SK-N-SH (cell line): ENCODE data around the gene CFAP70. TPM values are rescaled to one million over a fixed set of nuclear protein-coding genes. Genes with fewer than 3 reads are reported as not detected.
A peak's percentile ranks its signal among the peaks of the same experiment; 100 is the strongest.

Source experiments
- CTCF ChIA-PET: fragments of 300-600, 350-600 bp; formaldehyde crosslinking; extraction: SDS; loops from one replicate; lab custom pipeline; 2021; lab: Yijun Ruan, JAX
- POLR2A ChIA-PET: fragments of 350-600 bp; sonication (Branson Sonifier 250); formaldehyde crosslinking; extraction: SDS; loops from one replicate; lab custom pipeline; 2020; ENCODE audit warnings: antibody characterized with exemption, inconsistent platforms; lab: Yijun Ruan, JAX
- DNase-seq: peaks from one replicate; pipeline ENCODE4 v3.0.0; 2012
- H2AFZ ChIP-seq: fragments of 200-600 bp; sonication (generic); 2 replicates; pipeline ENCODE4 v1.8.1; 2016; ENCODE audit warnings: antibody characterized with exemption, mild to moderate bottlenecking, low read depth
- H3F3A ChIP-seq: fragments of 200-600 bp; sonication (generic); replicated peaks from 2 replicates; pipeline ENCODE3; 2016; ENCODE audit warnings: antibody characterized with exemption, mild to moderate bottlenecking; ENCODE audit not compliant: insufficient read depth
- H3K27ac ChIP-seq, 2 experiments: fragments of 200-500 bp in 1 of 2; fragments of 200-600 bp in 1 of 2; sonication (Bioruptor generic) in 1 of 2; sonication (generic), shearing (Covaris generic) in 1 of 2; 2 replicates each; pipeline versions ENCODE4 v1.5.1 to v1.6.1; 2014 to 2016; ENCODE audit warnings: low read depth in 2 of 2, inconsistent platforms in 1 of 2, low read length in 1 of 2, mild to moderate bottlenecking in 1 of 2, mixed read lengths in 1 of 2
- H3K27me3 ChIP-seq: fragments of 200-600 bp; sonication (generic), shearing (Covaris generic); 2 replicates; pipeline ENCODE4 v1.6.1; 2016; ENCODE audit warnings: mixed run types; ENCODE audit not compliant: insufficient read depth
- H3K36me3 ChIP-seq, 2 experiments: fragments of 200-500 bp in 1 of 2; fragments of 200-600 bp in 1 of 2; sonication (Bioruptor generic) in 1 of 2; sonication (generic) in 1 of 2; replicated peaks in 1 of 2; 2 replicates each; pipeline versions ENCODE3 to v1.5.1; 2014 to 2016; ENCODE audit warnings: low read length in 1 of 2, mild to moderate bottlenecking in 1 of 2; ENCODE audit not compliant: insufficient read depth in 2 of 2, control insufficient read depth in 1 of 2
- H3K4me1 ChIP-seq, 2 experiments: fragments of 200-500 bp in 1 of 2; fragments of 200-600 bp in 1 of 2; sonication (Bioruptor generic) in 1 of 2; sonication (generic), shearing (Covaris generic) in 1 of 2; 2 replicates each; pipeline versions ENCODE4 v1.5.1 to v1.6.1; 2014 to 2016; ENCODE audit warnings: low read depth in 1 of 2, low read length in 1 of 2, mixed run types in 1 of 2; ENCODE audit not compliant: insufficient read depth in 2 of 2, control insufficient read depth in 1 of 2
- H3K4me2 ChIP-seq: fragments of 200-600 bp; sonication (generic), shearing (Covaris generic); 2 replicates; pipeline ENCODE4 v1.6.1; 2017; ENCODE audit warnings: mixed run types
- H3K4me3 ChIP-seq, 2 experiments: fragments of 200-500 bp in 1 of 2; fragments of 200-600 bp in 1 of 2; sonication (Bioruptor generic) in 1 of 2; sonication (generic), shearing (Covaris generic) in 1 of 2; 2 replicates each; pipeline versions ENCODE4 v1.5.1 to v1.8.1; 2014 to 2016; ENCODE audit warnings: low read depth in 2 of 2, inconsistent platforms in 1 of 2, low read length in 1 of 2, mild to moderate bottlenecking in 1 of 2, mixed read lengths in 1 of 2, moderate library complexity in 1 of 2
- H3K79me2 ChIP-seq: fragments of 200-600 bp; sonication (generic); 2 replicates; pipeline ENCODE4 v1.8.1; 2017; ENCODE audit warnings: mild to moderate bottlenecking; ENCODE audit not compliant: insufficient read depth
- H3K9ac ChIP-seq: fragments of 200-600 bp; sonication (generic); 2 replicates; pipeline ENCODE4 v1.6.1; 2017; ENCODE audit warnings: mixed run types
- H3K9me2 ChIP-seq: fragments of 200-600 bp; sonication (generic); 2 replicates; pipeline ENCODE4 v1.6.1; 2017; ENCODE audit warnings: mixed run types
- H3K9me3 ChIP-seq: fragments of 200-600 bp; sonication (generic); 2 replicates; pipeline ENCODE4 v1.6.1; 2017; ENCODE audit warnings: mixed run types, mild to moderate bottlenecking, moderate library complexity
- H4K20me1 ChIP-seq: fragments of 200-600 bp; sonication (generic); 2 replicates; pipeline ENCODE4 v1.6.1; 2017; ENCODE audit warnings: mild to moderate bottlenecking, mixed run types; ENCODE audit not compliant: insufficient read depth
- CTCF ChIP-seq: fragments of 200-600 bp; sonication (generic); IDR thresholded peaks from 2 replicates; pipeline ENCODE4 v1.6.1; 2017; ENCODE audit warnings: antibody characterized with exemption, mild to moderate bottlenecking, moderate library complexity
- EP300 ChIP-seq, 2 experiments: IDR thresholded peaks; 2 replicates each; pipeline versions ENCODE4 v1.4.0 to v1.6.1; 2012; ENCODE audit warnings: borderline replicate concordance in 1 of 2, low read depth in 1 of 2, low read length in 1 of 2
- EZH2phosphoT487 ChIP-seq: fragments of 200-600 bp; sonication (generic); IDR thresholded peaks from 2 replicates; pipeline ENCODE4 v1.6.1; 2017; ENCODE audit warnings: low read depth, mixed run types, mild to moderate bottlenecking, antibody characterized with exemption, moderate library complexity, borderline replicate concordance
- FOXJ3 ChIP-seq: sonication (generic); formaldehyde crosslinking; IDR thresholded peaks from 2 replicates; pipeline ENCODE4 v1.5.1; 2020; ENCODE audit warnings: mild to moderate bottlenecking, missing genetic modification reagents
- FOXM1 ChIP-seq: IDR thresholded peaks from 2 replicates; pipeline ENCODE4 v1.4.0; 2012; ENCODE audit warnings: low read depth, mild to moderate bottlenecking
- IRF3 ChIP-seq: fragments of 150-350 bp; IDR thresholded peaks from 2 replicates; pipeline ENCODE4 v1.6.1; 2016; ENCODE audit warnings: mild to moderate bottlenecking, low read depth, low read length
- JUND ChIP-seq: IDR thresholded peaks from 2 replicates; pipeline ENCODE4 v1.4.0; 2012
- MEF2A ChIP-seq: IDR thresholded peaks from 2 replicates; pipeline ENCODE4 v1.4.0; 2012; ENCODE audit warnings: low read depth, borderline replicate concordance
- POLR2AphosphoS5 ChIP-seq: IDR thresholded peaks from 2 replicates; pipeline ENCODE4 v1.6.1; 2012; ENCODE audit warnings: low read depth, low read length
- REST ChIP-seq: IDR thresholded peaks from 2 replicates; pipeline ENCODE4 v1.6.1; 2012; ENCODE audit warnings: mild to moderate bottlenecking, low read depth, low read length, moderate library complexity
- USF1 ChIP-seq: IDR thresholded peaks from 2 replicates; pipeline ENCODE4 v1.4.0; 2012; ENCODE audit warnings: low read depth, borderline replicate concordance
- WGBS: methylation state at CpG from one replicate; pipeline ENCODE4 v1.1.6; 2017; ENCODE audit warnings: low lambda C conversion rate; 5-methylcytosine and 5-hydroxymethylcytosine counted together
- polyA plus RNA-seq, 3 experiments: library from polyadenylated mRNA; depleted of rRNA; stranded (reverse); fragments of >200 nt; gene quantifications; 2 replicates each; pipeline ENCODE4 v1.2.3, GENCODE V29; 2012

CFAP70 gene
- polyA plus RNA-seq, 1 of the 3 experiments (the other 2 are of a cell fraction): 0.74 TPM

GRCh38 chr10:73246646-73247508 lies 111.8 kb downstream of the CFAP70 start, which contains the start of gene DNAJC9 (continued):
- TF ChIP-seq IRF3: no peak
- TF ChIP-seq CTCF: 0 out of 2 replicates have a peak, but pooled peaks have one; percentile 16
- TF ChIP-seq USF1: no peak
- no peak for TF ChIP-seq REST

- Histone ChIP-seq H2AFZ (no peak overlapping the region; the same call in 1 of the 2 replicates), H3K9me3 (no peaks in the 10 kb centered on the region), H3K4me1 (peaks cover 23 to 29% of the 10 kb centered on the region in 2 experiments; a peak in 3 of 4 replicates), H3K36me3 (peaks cover 53 to 60% of the 10 kb centered on the region in 2 experiments), H3K4me3 (peak overlapping the region; percentile 75 to 83), H4K20me1 (0 out of 2 replicates have a peak, but pooled peaks cover 3% of the 10 kb centered on the region), H3K9ac (peak overlapping the region; percentile 83), H3K79me2 (peaks cover 87% of the 10 kb centered on the region)
- DNase-seq: no peak
- CTCF ChIA-PET: interaction anchor here (1.2 kb wide), 1 partner anchor 17 kb away, joined by 3 read pairs; no protein-coding TSS in a partner anchor
- no peak for TF ChIP-seq FOXJ3
- TF ChIP-seq FOXM1: no peak
- TF ChIP-seq JUND: no peak
- TF ChIP-seq MEF2A: no peak
- TF ChIP-seq EZH2phosphoT487: no peak
- no peak for TF ChIP-seq POLR2AphosphoS5
- TF ChIP-seq USF1: no peak
- no peak for TF ChIP-seq EP300 (IDR thresholded peaks at IDR 0.05; ENCODE audit: borderline replicate concordance in 1 of 2, low read depth in 1 of 2, low read length in 1 of 2)
- TF ChIP-seq, all 33 proteins: peak for 0
- POLR2A ChIA-PET: interaction anchor here (0.8 to 1.5 kb wide), 3 partner anchors 11 to 484 kb away, joined by 3 to 4 read pairs (median 4); partner anchors contain the start of gene CFAP70
- Histone ChIP-seq H3K4me2 (peak overlapping the region; percentile 79), H3F3A (peaks cover 18% of the 10 kb centered on the region), H3K27me3 (no peaks in the 10 kb centered on the region), H3K9me2 (no peaks in the 10 kb centered on the region), H3K27ac (peak overlapping the region; percentile 80 to 87)
- WGBS: 2% methylated on average over 8 of the region's 8 CpGs
Measured at GRCh38 chr10:73246322-73246645, 112.4 kb downstream of the CFAP70 start.
